Astrocyte (in vitro differentiated cells and primary cell): Measurements from ENCODE around the gene NPRL2. TPM values are rescaled to one million over a fixed set of nuclear protein-coding genes. Genes with fewer than 3 reads are reported as not detected.

Source experiments
- DNase-seq: peaks from one replicate; pipeline ENCODE4 v3.0.0-alpha.2; 2010; ENCODE audit warnings: low read depth
- FAIRE-seq: peaks from 2 replicates; lab custom pipeline; 2011; peaks lifted over from hg19 to GRCh38; lab: Jason Lieb, UNC
- H2AFZ ChIP-seq: 2 replicates; pipeline ENCODE4 v1.6.0; 2012; ENCODE audit warnings: low read depth, low read length, inconsistent platforms
- H3K27ac ChIP-seq: 2 replicates; pipeline ENCODE4 v1.5.1; 2011; ENCODE audit warnings: low read depth, low read length, inconsistent platforms
- H3K27me3 ChIP-seq: 2 replicates; pipeline ENCODE4 v1.6.0; 2011; ENCODE audit warnings: low read length, inconsistent platforms; ENCODE audit not compliant: insufficient read depth
- H3K36me3 ChIP-seq: 2 replicates; pipeline ENCODE4 v1.5.1; 2011; ENCODE audit warnings: low read length, inconsistent platforms; ENCODE audit not compliant: insufficient read depth
- H3K4me1 ChIP-seq: 2 replicates; pipeline ENCODE4 v1.5.1; 2011; ENCODE audit warnings: low read length, inconsistent platforms; ENCODE audit not compliant: insufficient read depth
- H3K4me2 ChIP-seq: 2 replicates; pipeline ENCODE4 v1.6.0; 2012; ENCODE audit warnings: low read length, inconsistent platforms
- H3K4me3 ChIP-seq: 2 replicates; pipeline ENCODE4 v1.5.1; 2011; ENCODE audit warnings: low read depth, mild to moderate bottlenecking, low read length, inconsistent platforms; ENCODE audit not compliant: insufficient read depth
- H3K79me2 ChIP-seq: 2 replicates; pipeline ENCODE4 v1.6.0; 2012; ENCODE audit warnings: mild to moderate bottlenecking, low read length, inconsistent platforms; ENCODE audit not compliant: insufficient read depth
- H3K9ac ChIP-seq: 2 replicates; pipeline ENCODE4 v1.6.0; 2012; ENCODE audit warnings: mild to moderate bottlenecking, low read length, inconsistent platforms
- H3K9me3 ChIP-seq: 2 replicates; pipeline ENCODE4 v1.5.1; 2012; ENCODE audit warnings: low read depth, mild to moderate bottlenecking, low read length, inconsistent platforms; ENCODE audit not compliant: insufficient read depth
- H4K20me1 ChIP-seq: 2 replicates; pipeline ENCODE4 v1.6.0; 2012; ENCODE audit warnings: low read length, inconsistent platforms; ENCODE audit not compliant: insufficient read depth
- H3K27ac Mint-ChIP-seq: one replicate; pipeline ENCODE4 v1.8.0; 2021; ENCODE audit warnings: mild to moderate bottlenecking, mixed read lengths; ENCODE audit not compliant: unreplicated experiment
- H3K27me3 Mint-ChIP-seq: one replicate; pipeline ENCODE4 v1.8.0; 2021; ENCODE audit warnings: low read depth, mixed read lengths; ENCODE audit not compliant: unreplicated experiment
- H3K36me3 Mint-ChIP-seq: one replicate; pipeline ENCODE4 v1.8.0; 2021; ENCODE audit warnings: low read depth, mixed read lengths; ENCODE audit not compliant: unreplicated experiment
- H3K4me1 Mint-ChIP-seq: one replicate; pipeline ENCODE4 v1.8.0; 2021; ENCODE audit warnings: low read depth, mixed read lengths; ENCODE audit not compliant: unreplicated experiment
- H3K4me3 Mint-ChIP-seq: one replicate; pipeline ENCODE4 v1.8.0; 2021; ENCODE audit warnings: mild to moderate bottlenecking, moderate library complexity, mixed read lengths; ENCODE audit not compliant: unreplicated experiment
- H3K9me3 Mint-ChIP-seq: one replicate; pipeline ENCODE4 v1.8.0; 2021; ENCODE audit warnings: mild to moderate bottlenecking, mixed read lengths; ENCODE audit not compliant: unreplicated experiment
- CTCF ChIP-seq: IDR thresholded peaks from 2 replicates; pipeline ENCODE4 v1.5.1; 2011; ENCODE audit warnings: low read depth, mild to moderate bottlenecking, inconsistent platforms, low read length, moderate library complexity; ENCODE audit not compliant: insufficient read depth
- EZH2 ChIP-seq: IDR thresholded peaks from 2 replicates; pipeline ENCODE4 v1.6.1; 2012; ENCODE audit warnings: mild to moderate bottlenecking, low read length, inconsistent platforms; ENCODE audit not compliant: insufficient read depth
- total RNA-seq: library from RNA; stranded (reverse); gene quantifications from 2 replicates; pipeline ENCODE4 v1.2.1, GENCODE V29; 2021

The NPRL2 gene
- total RNA-seq, 1 donor from 2014 or later = 15.7 TPM

GRCh38 chr3:50324351-50325112 is 26.0 kb downstream of the NPRL2 start:
- Histone ChIP-seq H3K4me1 (peaks cover 30% of the 10 kb centered on the region), H3K9ac (no peak overlapping the region), H4K20me1 (peaks cover 16% of the 10 kb centered on the region), H3K9me3 (no peaks in the 10 kb centered on the region), H3K4me3 (no peak overlapping the region), H2AFZ (no peak overlapping the region), H3K79me2 (peaks cover 39% of the 10 kb centered on the region), H3K27me3 (no peaks in the 10 kb centered on the region), H3K4me2 (no peak overlapping the region), H3K27ac (no peak overlapping the region), H3K36me3 (peaks cover 8% of the 10 kb centered on the region)
- Mint-ChIP-seq H3K4me3 (no peak overlapping the region), H3K36me3 (peaks cover 6% of the 10 kb centered on the region), H3K27ac (no peak overlapping the region), H3K27me3 (no peaks in the 10 kb centered on the region), H3K4me1 (peaks cover 21% of the 10 kb centered on the region), H3K9me3 (no peaks in the 10 kb centered on the region)
- DNase-seq (peak; percentile 32), FAIRE-seq (no peak)
- peak; percentile 92 for TF ChIP-seq CTCF
- no peak for TF ChIP-seq EZH2

GRCh38 chr3:50323614-50324199 is 26.9 kb downstream of the NPRL2 start:
- TF ChIP-seq CTCF (no peak), EZH2 (no peak)
- Histone ChIP-seq H3K9ac (no peak overlapping the region), H2AFZ (no peak overlapping the region), H3K4me2 (no peak overlapping the region), H3K27me3 (no peaks in the 10 kb centered on the region), H3K9me3 (no peaks in the 10 kb centered on the region), H3K4me1 (peaks cover 29% of the 10 kb centered on the region), H4K20me1 (peaks cover 24% of the 10 kb centered on the region), H3K36me3 (peaks cover 8% of the 10 kb centered on the region), H3K79me2 (peaks cover 47% of the 10 kb centered on the region), H3K27ac (no peak overlapping the region), H3K4me3 (no peak overlapping the region)
- H3K9me3 Mint-ChIP-seq = no peaks in the 10 kb centered on the region
- no peak for FAIRE-seq
- no peak for DNase-seq
- no peak overlapping the region for H3K4me3 Mint-ChIP-seq
- peaks cover 6% of the 10 kb centered on the region for H3K36me3 Mint-ChIP-seq
- H3K27me3 Mint-ChIP-seq = no peaks in the 10 kb centered on the region
- peaks cover 24% of the 10 kb centered on the region for H3K4me1 Mint-ChIP-seq
- H3K27ac Mint-ChIP-seq = no peak overlapping the region

GRCh38 chr3:50323092-50323600 is 27.4 kb downstream of the NPRL2 start:
- H3K9me3 ChIP-seq = no peaks in the 10 kb centered on the region
- TF ChIP-seq CTCF (no peak), EZH2 (no peak)
- H4K20me1 ChIP-seq = peaks cover 30% of the 10 kb centered on the region
- H3K4me3 Mint-ChIP-seq = peak overlapping the region; percentile 45
- peak overlapping the region; percentile 12 for H3K27ac Mint-ChIP-seq
- H3K4me2 ChIP-seq = no peak overlapping the region
- H3K4me3 ChIP-seq = no peak overlapping the region
- no peaks in the 10 kb centered on the region for H3K27me3 Mint-ChIP-seq
- H3K27me3 ChIP-seq = no peaks in the 10 kb centered on the region
- peaks cover 21% of the 10 kb centered on the region for H3K4me1 Mint-ChIP-seq
- H3K4me1 ChIP-seq = peaks cover 24% of the 10 kb centered on the region
- H3K36me3 Mint-ChIP-seq = peaks cover 12% of the 10 kb centered on the region
- H2AFZ ChIP-seq = no peak overlapping the region
- peaks cover 52% of the 10 kb centered on the region for H3K79me2 ChIP-seq
- no peak for FAIRE-seq
- no peak for DNase-seq
- H3K27ac ChIP-seq = no peak overlapping the region
- H3K36me3 ChIP-seq = peaks cover 13% of the 10 kb centered on the region
- no peak overlapping the region for H3K9ac ChIP-seq
- no peaks in the 10 kb centered on the region for H3K9me3 Mint-ChIP-seq
